Left colon (tissue), 2 donors: ENCODE data around the gene CLASRP. TPM values are rescaled to one million over a fixed set of nuclear protein-coding genes. Genes with fewer than 3 reads are reported as not detected.
"Not testable (repeated sequence)": the region's sequence is repeated elsewhere in the genome, so short reads cannot be mapped to it uniquely, and the experiment has no call there.

Experiments used
- ATAC-seq: fragments of 200-7000 bp; cut with Tn5 transposase; one replicate; pipeline ENCODE4 v1.9.1; 2020; ENCODE audit warnings: mild to moderate bottlenecking, moderate library complexity
- DNase-seq, 2 donors: peaks; one replicate each; pipeline ENCODE4 v3.0.0-alpha.2; 2020
- intact Hi-C, 2 donors: fragments of 100-400 bp; cut with DNase I in 1 of 2; cut with micrococcal nuclease in 1 of 2; formaldehyde crosslinking; loops; one replicate each; pipeline versions ENCODE4 v1.11.2 to v1.14.0; 2022; cut with DNase I, micrococcal nuclease
- long read RNA-seq: library from polyadenylated mRNA; unstranded; transcript quantifications from one replicate; pipeline ENCODE4 v2.0.0, GENCODE V29; 2021
- total RNA-seq, 2 donors: library from RNA; stranded (reverse); fragmentation: NEBNext Ultra II Directional; extraction: Animal tissue kit (Norgen Biotek cat#: 25700); gene quantifications; one replicate each; pipeline ENCODE4 v1.2.1, GENCODE V29; 2021
- donor health status: DM: no; HTN: no; CAD: no.
- donor health status: DM: yes; HTN: yes; CAD: no.

The CLASRP gene, protein sequence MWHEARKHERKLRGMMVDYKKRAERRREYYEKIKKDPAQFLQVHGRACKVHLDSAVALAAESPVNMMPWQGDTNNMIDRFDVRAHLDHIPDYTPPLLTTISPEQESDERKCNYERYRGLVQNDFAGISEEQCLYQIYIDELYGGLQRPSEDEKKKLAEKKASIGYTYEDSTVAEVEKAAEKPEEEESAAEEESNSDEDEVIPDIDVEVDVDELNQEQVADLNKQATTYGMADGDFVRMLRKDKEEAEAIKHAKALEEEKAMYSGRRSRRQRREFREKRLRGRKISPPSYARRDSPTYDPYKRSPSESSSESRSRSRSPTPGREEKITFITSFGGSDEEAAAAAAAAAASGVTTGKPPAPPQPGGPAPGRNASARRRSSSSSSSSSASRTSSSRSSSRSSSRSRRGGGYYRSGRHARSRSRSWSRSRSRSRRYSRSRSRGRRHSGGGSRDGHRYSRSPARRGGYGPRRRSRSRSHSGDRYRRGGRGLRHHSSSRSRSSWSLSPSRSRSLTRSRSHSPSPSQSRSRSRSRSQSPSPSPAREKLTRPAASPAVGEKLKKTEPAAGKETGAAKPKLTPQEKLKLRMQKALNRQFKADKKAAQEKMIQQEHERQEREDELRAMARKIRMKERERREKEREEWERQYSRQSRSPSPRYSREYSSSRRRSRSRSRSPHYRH
- total RNA-seq = 10 to 100 TPM; 65.3 to 92.8 TPM
- long read RNA-seq, partial matches to known transcripts = 10 of 17 reads
- long read RNA-seq, other reads (novel, unspliced or antisense) = 3 of 17 reads

GRCh38 chr19:45038931-45039893, at the start of gene CLASRP:
Gene CLASRP, plus strand, starts transcription at chr19:45039045. Its CDS starts 1,168 bp downstream, at chr19:45040213.
- ATAC-seq = peak; percentile 98
- DNase-seq = peak; percentile 92 to 94
- intact Hi-C loops = no loop called here

DNA sequence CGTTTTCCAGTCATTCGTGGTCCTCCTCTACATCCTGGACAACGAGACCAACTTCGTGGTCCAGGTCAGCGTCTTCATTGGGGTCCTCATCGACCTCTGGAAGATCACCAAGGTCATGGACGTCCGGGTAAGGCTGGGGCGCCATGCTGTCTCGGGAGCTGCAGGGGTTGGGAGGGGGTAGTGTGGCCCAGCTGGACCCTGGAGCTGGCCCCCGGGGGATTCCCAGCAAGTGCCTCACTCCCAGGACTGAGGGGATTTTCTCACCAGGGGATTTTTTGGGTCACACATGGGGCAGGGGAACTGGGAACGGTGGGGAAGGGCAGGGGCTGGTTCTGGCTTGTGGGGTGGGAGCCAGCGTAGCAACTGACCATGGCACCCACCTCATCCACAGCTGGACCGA, 48.4 kb upstream of the CLASRP start:
- ATAC-seq (no peak), DNase-seq (no peak)
- intact Hi-C loops = no loop called here

DNA sequence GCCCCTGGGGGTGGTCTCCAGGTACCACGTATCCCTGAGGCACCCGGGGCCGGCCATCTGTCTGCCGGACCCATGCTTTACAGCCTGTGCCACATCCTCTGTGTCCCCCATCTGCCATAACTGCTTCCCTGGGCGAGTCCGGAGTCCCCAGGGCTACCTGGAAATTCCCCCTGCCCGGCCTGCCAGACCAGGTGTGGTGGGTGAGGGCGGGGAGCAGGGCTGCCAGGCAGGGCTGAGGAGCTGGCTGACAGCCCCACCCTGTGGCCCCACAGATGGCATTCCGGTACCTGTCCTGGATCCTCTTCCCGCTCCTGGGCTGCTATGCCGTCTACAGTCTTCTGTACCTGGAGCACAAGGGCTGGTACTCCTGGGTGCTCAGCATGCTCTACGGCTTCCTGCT, 47.9 kb upstream of the CLASRP start:
- peak in 1 of 2 donors; percentile 31 for DNase-seq

DNA sequence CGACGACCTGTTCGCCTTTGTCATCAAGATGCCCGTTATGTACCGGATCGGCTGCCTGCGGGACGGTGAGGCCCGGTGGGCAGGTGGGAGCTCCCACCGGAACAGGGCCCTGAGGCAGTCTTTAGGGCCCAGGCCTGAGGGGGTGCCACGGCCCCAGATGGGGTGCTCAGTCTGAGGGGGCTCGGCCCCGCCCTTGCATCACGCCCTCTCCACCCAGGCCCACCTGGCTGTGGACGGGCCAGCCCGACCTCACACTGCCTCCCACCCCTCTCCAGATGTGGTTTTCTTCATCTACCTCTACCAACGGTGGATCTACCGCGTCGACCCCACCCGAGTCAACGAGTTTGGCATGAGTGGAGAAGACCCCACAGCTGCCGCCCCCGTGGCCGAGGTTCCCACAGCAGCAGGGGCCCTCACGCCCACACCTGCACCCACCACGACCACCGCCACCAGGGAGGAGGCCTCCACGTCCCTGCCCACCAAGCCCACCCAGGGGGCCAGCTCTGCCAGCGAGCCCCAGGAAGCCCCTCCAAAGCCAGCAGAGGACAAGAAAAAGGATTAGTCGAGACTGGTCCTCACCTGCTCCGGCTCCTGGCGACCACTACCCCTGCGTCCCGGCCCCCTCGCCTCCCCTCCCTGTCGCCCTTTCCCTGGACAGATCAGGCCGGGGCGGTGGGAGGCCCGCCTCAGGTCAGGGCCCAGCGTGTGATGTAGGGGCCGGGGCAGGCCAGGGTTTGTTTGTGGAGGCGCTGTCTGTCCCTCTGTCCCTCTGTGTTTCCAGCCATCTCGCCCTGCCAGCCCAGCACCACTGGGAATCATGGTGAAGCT, 46.3 kb upstream of the CLASRP start:
- no peak for DNase-seq
- ATAC-seq = no peak
- intact Hi-C loops = no loop called here

More for the DNA sequence above, 47.9 kb upstream of the CLASRP start:
- intact Hi-C loops = no loop called here
- peak; percentile 49 for ATAC-seq

DNA sequence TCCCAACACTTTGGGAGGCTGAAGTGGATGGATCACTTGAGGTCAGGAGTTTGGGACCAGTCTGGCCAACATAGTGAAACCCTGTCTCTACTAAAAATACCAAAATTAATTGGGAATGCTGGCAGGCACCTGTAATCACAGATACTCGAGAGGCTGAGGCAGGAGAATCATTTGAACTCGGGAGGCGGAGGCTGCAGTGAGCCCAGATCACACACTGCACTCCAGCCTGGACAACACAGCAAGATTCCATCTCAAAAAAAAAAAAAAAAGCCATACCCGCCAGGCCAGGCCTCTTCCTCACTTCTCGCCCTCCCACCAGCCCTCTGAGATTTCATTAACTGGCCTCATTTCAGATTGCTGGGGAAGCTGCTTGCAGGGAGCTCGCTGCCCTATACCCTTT, 45.3 kb upstream of the CLASRP start:
- no peak for DNase-seq
- intact Hi-C loops = no loop called here
- ATAC-seq = no peak

DNA sequence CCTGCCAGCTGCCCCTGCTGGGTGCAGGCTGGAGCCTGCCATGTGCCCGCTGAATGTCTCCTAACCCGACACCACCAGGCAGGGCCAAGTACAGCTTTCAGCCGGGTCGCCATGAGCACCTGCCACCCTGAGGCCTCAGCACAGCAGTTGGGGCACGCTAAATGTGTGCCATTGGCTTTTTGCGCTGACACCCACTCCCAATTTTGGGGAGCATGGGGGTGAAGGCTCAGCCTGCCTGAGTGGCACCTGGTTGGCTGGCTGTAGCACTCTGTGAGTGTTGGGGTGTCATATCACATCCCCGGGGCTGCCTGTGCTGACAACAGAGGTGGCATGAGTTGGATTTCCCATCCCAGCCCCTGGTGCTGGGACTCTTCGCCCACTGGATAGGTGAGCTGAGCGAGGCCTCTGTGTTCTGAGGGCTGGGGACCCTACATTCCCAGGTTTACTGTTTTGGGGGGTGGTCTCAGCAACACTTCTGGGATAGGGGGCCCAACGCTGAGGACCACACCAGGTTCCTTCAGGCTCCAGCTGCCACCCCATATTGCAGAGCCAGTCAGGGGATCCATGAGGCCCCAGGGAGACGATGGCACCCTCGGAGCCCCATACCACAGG, 44.8 kb upstream of the CLASRP start:
- DNase-seq = no peak
- ATAC-seq = no peak
- intact Hi-C loops = no loop called here

DNA sequence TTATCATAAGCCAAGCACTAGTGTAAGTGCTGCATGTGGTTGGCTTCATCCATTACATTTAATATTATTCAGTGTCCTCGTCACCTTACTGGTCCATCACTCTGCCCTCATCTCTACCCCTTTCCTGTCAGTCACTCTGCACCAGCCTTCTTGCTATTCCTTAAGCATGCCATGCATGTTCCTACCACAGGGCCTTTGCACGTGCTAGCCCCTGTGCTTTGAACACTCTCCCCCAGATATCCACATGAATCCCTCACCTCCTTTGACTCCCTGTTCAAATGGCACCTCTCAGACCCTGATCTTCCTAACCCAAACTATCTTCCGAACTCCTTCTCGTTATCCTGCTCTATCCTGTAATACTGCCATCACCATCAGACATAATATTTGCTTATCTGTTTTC, 40.8 kb upstream of the CLASRP start:
- intact Hi-C loops = no loop called here
- ATAC-seq = no peak
- no peak for DNase-seq

GRCh38 chr19:44999131-44999925, 39.5 kb upstream of the CLASRP start:
- not testable (repeated sequence) for DNase-seq

GRCh38 chr19:45000665-45001064, 38.2 kb upstream of the CLASRP start:
- not testable (repeated sequence) for ATAC-seq

More at GRCh38 chr19:44999131-44999925, 39.5 kb upstream of the CLASRP start:
- intact Hi-C loops, ATAC-seq: not testable (repeated sequence)

DNA sequence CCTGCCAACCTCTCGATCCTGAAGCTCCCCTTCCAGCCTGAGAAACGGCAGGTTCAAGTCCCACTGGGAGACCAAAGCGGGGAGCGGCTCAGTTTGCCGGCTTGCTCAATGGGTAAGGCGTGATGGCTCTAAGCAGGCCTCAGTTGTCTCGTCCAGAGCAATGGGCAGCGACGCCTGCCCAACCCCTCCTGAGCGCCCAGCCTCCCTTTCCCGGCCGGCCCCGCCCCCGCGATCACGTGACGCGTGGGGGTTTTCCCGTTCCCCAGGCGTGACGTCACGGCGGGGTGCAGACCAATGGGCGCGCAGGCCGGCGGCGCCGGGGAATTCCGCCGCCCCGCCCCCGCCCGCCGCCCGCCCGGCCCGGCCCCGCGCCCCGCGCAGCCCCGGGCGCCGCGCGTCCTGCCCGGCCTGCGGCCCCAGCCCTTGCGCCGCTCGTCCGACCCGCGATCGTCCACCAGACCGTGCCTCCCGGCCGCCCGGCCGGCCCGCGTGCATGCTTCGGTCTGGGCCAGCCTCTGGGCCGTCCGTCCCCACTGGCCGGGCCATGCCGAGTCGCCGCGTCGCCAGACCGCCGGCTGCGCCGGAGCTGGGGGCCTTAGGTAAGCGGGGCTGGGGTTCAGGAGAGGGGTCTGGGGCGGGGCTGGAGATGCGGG, 37.6 kb upstream of the CLASRP start, which contains the start of gene RELB:
TSS of gene RELB (plus strand) at position 378 of the 653 bp plus-strand sequence. CDS start at position 494, 116 bp downstream.
- DNase-seq (peak; percentile 94 to 98), ATAC-seq (peak; percentile 57)
- intact Hi-C loops = no loop called here

More at GRCh38 chr19:45000665-45001064, 38.2 kb upstream of the CLASRP start:
- DNase-seq, intact Hi-C loops: not testable (repeated sequence)

- intact Hi-C loops = no loop called here
- ATAC-seq = no peak
- no peak for DNase-seq
Observed at GRCh38 chr19:45003485-45003884, 35.4 kb upstream of the CLASRP start.

GRCh38 chr19:45005787-45006186, 33.1 kb upstream of the CLASRP start:
- peak; percentile 76 to 79 for DNase-seq
- peak; percentile 47 for ATAC-seq
- intact Hi-C loops = no loop called here

- intact Hi-C loops = no loop called here
- ATAC-seq (peak; percentile 79), DNase-seq (peak; percentile 79 to 91)
Observed at GRCh38 chr19:45008552-45008951, 30.3 kb upstream of the CLASRP start.

- intact Hi-C loops = no loop called here
- DNase-seq (no peak), ATAC-seq (no peak)
Observed at GRCh38 chr19:45009625-45010255, 29.1 kb upstream of the CLASRP start.

DNA sequence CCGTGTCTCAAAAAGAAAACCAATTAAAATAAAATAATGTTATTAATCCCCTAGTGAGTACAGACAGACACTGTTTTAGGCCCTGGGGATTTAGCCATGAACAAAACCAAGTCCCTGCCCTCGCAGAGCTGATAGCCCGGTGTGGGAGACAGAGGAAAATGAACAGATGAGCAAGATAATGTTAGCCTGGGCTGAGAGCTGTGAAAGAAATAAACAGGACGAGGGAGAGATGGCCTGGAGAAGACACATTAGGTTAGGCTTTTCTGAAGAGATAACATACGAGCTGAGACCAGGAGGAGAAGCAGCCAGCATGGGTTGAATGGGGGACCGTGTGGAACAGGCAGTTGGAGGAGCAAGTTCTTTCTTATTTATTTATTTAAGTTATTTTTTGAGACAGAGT, 28.5 kb upstream of the CLASRP start:
- no peak for DNase-seq
- ATAC-seq = no peak
- intact Hi-C loops = no loop called here

- DNase-seq (no peak), ATAC-seq (no peak)
- intact Hi-C loops = no loop called here
Observed at GRCh38 chr19:45011959-45012358, 26.9 kb upstream of the CLASRP start.
